HG03354 (cell line): ENCODE data around the gene DST.

Source experiments
- ATAC-seq: cut with Tn5 transposase; IDR thresholded peaks from one replicate; pipeline ENCODE4 v1.9.1; 2021; ENCODE audit warnings: mild to moderate bottlenecking; ENCODE audit not compliant: unreplicated experiment, poor library complexity, severe bottlenecking

Gene DST

GRCh38 chr6:56419191-56419590 is 223.5 kb downstream of the DST start:
- no peak for ATAC-seq

- no peak for ATAC-seq
Observed at GRCh38 chr6:56417823-56418222, 224.9 kb downstream of the DST start.

GRCh38 chr6:56416247-56416646 is 226.4 kb downstream of the DST start:
- ATAC-seq, result no peak

- no peak for ATAC-seq
Observed at GRCh38 chr6:56408976-56409375, 233.7 kb downstream of the DST start.
